ENCODE results near the gene CCDC88B.
A peak's percentile ranks its signal among the peaks of the same experiment; 100 is the strongest.
"Not testable (repeated sequence)": the region's sequence is repeated elsewhere in the genome, so short reads cannot be mapped to it uniquely, and the experiment has no call there.

Gene CCDC88B

GRCh38 chr11:64304316-64305072 is 35.5 kb upstream of the CCDC88B start:
- DNase-seq (ENCODE audit: low spot score) = peak; percentile 94

DNA sequence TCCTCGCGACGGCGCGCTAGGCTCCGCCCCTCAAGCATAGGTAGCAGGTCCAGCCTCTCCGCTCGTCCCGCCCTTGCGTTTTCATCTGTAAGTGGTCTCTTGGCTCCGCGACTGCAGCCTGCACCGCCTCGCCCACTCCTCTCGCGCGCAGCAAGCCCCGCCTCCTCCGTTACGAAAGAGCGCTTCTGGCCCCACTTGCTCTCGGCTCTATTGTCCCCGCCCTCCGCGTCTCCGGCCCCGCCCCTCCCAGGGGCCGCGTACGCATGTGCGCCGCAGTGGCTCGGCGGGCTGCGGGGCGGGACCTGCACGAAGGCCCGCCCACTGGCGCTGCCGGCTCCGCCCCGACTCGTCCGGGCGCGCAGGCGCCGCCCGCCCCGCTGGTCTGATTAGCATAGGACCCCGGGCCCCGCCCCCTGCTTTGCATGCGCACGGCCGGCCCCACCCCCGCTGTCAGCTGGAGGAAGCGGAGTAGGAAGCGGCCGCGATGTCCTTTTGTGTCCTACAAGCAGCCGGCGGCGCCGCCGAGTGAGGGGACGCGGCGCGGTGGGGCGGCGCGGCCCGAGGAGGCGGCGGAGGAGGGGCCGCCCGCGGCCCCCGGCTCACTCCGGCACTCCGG is 34.8 kb upstream of the CCDC88B start, which contains the start of gene ESRRA:
Gene ESRRA (plus strand): TSS at position 450 of the 616 bp plus-strand sequence. CDS start 1,656 bp downstream, outside the sequence.
- DNase-seq (ENCODE audit: low spot score) = peak; percentile 98

DNA sequence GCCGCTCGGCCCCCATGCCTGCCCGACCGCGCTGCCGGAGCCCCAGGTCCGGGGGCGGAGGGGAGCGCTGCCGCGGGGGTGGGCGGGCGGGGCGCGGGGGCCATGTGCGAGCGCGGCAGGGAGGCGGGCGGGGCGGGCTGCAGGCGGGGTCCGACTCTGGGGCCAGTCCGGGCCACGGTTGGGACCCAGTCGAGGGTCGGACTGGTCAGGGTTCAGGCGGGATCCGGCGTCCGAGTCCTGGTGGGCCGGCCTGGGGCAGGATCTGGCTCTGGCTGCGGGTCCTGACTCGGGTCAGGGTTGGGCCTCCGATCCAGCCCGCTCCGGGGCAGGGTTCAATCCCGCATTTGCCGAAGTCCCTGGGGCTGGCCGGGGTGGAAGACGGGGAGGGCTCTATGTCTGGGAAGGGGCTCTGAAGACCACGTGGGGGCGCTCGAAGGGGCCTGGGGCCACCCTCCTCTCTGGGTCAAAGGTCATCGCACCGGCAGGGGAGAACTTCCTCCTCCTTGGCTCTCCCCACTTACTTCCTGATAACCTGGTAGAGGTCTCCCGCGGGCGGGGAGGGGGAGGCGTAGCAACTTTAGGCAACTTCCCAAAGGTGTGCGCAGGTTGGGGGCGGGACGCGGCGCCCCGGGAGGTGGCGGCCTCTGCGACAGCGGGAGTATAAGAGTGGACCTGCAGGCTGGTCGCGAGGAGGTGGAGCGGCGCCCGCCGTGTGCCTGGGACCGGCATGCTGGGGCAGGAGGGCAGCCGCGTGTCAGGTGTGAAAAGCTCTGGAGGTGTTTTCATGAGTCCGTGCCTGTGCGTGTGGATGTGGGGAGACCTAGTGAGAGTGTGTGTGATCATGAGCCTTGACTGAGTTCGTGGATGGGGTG is 34.1 kb upstream of the CCDC88B start:
- peak; percentile 82 for DNase-seq (ENCODE audit: low spot score)

- DNase-seq (ENCODE audit: low spot score) = no peak
Observed at GRCh38 chr11:64306563-64306875, 33.5 kb upstream of the CCDC88B start.

GRCh38 chr11:64306876-64307622 is 33.0 kb upstream of the CCDC88B start:
- DNase-seq (ENCODE audit: low spot score) = no peak

DNA sequence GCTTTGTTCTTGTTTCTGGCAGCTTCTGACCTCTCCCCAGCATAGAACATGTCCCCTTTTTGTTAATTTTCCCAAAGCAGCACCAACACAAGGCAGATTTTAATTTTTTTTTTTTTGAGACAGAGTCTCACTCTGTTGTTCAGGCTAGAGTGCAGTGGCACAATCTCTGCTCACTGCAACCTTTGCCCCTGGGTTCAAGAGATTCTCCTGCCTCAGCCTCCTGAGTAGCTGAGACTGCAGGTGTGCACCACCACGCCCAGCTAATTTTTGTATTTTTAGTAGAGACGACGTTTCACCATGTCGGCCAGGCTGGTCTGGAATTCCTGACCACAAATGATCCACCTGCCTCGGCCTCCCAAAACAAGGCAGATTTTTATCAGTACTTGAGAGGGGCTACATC is 32.2 kb upstream of the CCDC88B start:
- not testable (repeated sequence) for DNase-seq (ENCODE audit: low spot score)

DNA sequence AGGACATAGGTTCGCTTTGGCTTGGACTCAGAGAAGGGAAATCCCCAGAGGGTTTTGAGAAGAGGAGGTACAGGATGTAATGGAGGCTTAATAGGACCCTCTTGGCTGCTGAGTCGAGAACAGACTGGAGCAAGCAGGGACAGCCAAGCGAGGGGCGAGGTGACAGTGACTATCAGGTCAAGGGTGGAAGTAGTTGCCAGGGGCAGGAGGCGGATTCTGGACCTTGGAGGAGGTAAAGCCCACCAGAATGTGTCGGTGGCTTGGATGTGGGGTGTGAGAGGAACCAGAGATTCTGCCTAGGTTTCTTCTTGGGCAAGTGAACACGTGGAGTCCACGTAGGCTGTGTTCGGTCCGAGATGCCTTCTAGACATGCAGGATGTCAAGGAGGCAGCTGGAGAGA is 27.1 kb upstream of the CCDC88B start:
- no peak for DNase-seq (ENCODE audit: low spot score)

- DNase-seq (ENCODE audit: low spot score) = no peak
Observed at GRCh38 chr11:64313491-64314145, 26.4 kb upstream of the CCDC88B start.

GRCh38 chr11:64314146-64314804 is 25.7 kb upstream of the CCDC88B start:
- no peak for DNase-seq (ENCODE audit: low spot score)

- DNase-seq (ENCODE audit: low spot score) = no peak
Observed at GRCh38 chr11:64314805-64315561, 25.0 kb upstream of the CCDC88B start.

- DNase-seq (ENCODE audit: low spot score) = not testable (repeated sequence)
Observed at GRCh38 chr11:64315667-64316526, 24.1 kb upstream of the CCDC88B start.

- peak; percentile 85 for DNase-seq (ENCODE audit: low spot score)
Observed at GRCh38 chr11:64316672-64317324, 23.2 kb upstream of the CCDC88B start.

GRCh38 chr11:64317325-64317960 is 22.6 kb upstream of the CCDC88B start, which contains the start of gene TRMT112:
TRMT112 (minus strand) TSS chr11:64317559; CDS start chr11:64317526, 33 bp downstream.
- DNase-seq (ENCODE audit: low spot score) = peak; percentile 99

DNA sequence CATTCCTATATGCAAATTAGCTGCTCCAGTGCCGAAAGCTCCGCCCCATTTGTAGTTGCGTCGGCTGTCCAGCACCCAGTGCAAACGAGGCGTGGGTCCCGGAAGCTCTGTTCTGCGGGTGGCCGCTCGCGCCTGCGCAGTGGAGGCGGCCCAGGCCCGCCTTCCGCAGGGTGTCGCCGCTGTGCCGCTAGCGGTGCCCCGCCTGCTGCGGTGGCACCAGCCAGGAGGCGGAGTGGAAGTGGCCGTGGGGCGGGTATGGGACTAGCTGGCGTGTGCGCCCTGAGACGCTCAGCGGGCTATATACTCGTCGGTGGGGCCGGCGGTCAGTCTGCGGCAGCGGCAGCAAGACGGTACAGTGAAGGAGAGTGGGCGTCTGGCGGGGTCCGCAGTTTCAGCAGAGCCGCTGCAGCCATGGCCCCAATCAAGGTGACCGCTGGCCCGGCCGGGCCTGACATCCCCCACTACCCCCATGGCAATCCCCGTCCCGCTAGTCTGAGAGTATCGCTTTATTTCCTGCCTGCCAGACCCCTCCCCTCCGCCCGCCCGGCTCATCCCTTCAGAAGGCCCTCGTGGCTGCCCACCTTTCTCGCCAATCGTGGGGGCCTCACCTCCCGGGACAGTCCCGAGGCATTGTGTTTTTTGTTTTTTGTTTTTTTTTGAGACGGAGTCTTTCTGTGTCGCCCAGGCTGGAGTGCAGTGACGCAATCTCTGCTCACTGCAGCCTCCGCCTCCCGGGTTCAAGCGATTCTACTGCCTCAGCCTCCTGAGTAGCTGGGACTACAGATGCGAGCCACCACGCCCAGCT is 21.8 kb upstream of the CCDC88B start, which contains the start of gene PRDX5:
Gene PRDX5 (plus strand): TSS at position 161 of the 805 bp plus-strand sequence. CDS start 95 bp downstream, at position 256.
- peak; percentile 99 for DNase-seq (ENCODE audit: low spot score)

DNA sequence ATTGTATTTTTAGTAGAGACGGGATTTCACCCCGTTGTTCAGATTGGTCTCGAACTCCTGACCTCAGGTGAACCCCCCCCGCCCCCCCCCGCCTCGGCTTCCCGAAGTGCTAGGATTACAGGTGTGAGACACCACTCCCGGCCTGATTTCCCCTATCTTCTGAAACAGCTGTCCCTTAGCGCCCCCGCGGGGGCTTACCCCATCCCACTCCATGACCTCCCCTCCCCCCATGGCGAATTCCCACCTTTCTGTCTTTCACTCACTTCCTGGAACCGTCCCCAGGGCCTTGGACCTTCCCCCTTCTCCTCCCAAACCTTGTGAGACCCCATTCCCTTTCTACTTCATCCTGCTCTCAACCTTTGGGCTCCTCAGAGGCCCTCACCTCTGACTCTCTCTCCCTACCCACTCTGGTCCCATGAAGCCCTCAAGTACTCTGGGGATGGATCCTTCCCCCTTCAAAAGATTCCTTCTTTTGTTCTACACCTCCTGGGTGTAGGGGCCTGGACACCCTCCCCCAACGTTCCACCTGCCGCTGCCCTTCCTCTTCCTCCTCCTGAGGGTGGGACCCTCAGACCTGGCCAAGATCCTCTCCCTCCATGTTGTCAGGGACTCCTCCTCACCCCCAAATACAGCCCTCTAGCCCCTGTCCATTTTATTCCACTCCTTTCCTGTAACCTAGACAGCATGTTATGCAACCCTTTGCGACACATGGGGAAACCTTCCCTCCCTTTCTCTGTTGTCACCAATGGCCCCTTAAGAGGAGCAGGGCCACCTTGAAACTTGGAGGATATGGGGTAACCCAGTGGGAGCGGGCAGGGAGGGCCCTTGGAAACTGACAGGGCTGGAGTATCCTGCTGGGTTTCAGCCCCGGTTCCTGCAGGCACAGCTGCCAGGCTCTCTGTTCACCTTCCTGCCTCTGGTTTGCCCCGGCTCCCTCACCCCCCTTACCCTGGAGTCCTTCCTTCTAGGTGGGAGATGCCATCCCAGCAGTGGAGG is 20.9 kb upstream of the CCDC88B start:
- peak; percentile 52 for DNase-seq (ENCODE audit: low spot score)

GRCh38 chr11:64320556-64320955 is 19.4 kb upstream of the CCDC88B start:
- no peak for DNase-seq (ENCODE audit: low spot score)
